OCI-LY7 (cell line): ENCODE results near the gene EIF3M. TPM values are rescaled to one million over a fixed set of nuclear protein-coding genes. Genes with fewer than 3 reads are reported as not detected.

Source experiments
- BruUV-seq: library from RNA; stranded (reverse); fragments of 400-500 nt; replicated peaks from 2 replicates; lab custom pipeline; 2021; lab: Mats Ljungman, UMichigan
- CTCF ChIA-PET: fragments of 300-600 bp; sonication (Branson Sonifier 250); formaldehyde crosslinking; loops from one replicate; lab custom pipeline; 2022; ENCODE audit warnings: antibody characterized with exemption; ENCODE audit not compliant: unreplicated experiment; lab: Charles Lee
- POLR2A ChIA-PET: fragments of 300-600 bp; sonication (Branson Sonifier 250); formaldehyde crosslinking; loops from one replicate; lab custom pipeline; 2022; ENCODE audit warnings: antibody characterized with exemption; lab: Charles Lee
- DNase-seq: peaks from one replicate; pipeline ENCODE4 v3.0.0-alpha.2; 2015; ENCODE audit warnings: low spot score
- H2AFZ ChIP-seq: fragments of 200-600 bp; sonication (generic), shearing (Covaris generic); 2 replicates; pipeline ENCODE4 v1.6.1; 2014; ENCODE audit warnings: mild to moderate bottlenecking, antibody characterized with exemption, low read length, moderate library complexity
- H3K27ac ChIP-seq: fragments of 200-600 bp; sonication (generic); 2 replicates; pipeline ENCODE4 v1.5.1; 2014; ENCODE audit warnings: mixed run types, low read depth, mild to moderate bottlenecking, moderate library complexity, low read length, inconsistent platforms; ENCODE audit not compliant: poor library complexity, severe bottlenecking
- H3K36me3 ChIP-seq: fragments of 200-600 bp; sonication (generic); 2 replicates; pipeline ENCODE4 v1.6.1; 2014; ENCODE audit warnings: mild to moderate bottlenecking, antibody characterized with exemption, low read length, moderate library complexity, mixed read lengths; ENCODE audit not compliant: insufficient read depth
- H3K4me1 ChIP-seq: fragments of 200-600 bp; sonication (generic); 2 replicates; pipeline ENCODE4 v1.5.1; 2014; ENCODE audit warnings: mild to moderate bottlenecking, low read length; ENCODE audit not compliant: insufficient read depth, poor library complexity, severe bottlenecking
- H3K4me2 ChIP-seq: fragments of 200-600 bp; sonication (generic); 2 replicates; pipeline ENCODE4 v1.6.1; 2014; ENCODE audit warnings: mild to moderate bottlenecking, low read length
- H3K4me3 ChIP-seq: fragments of 200-600 bp; sonication (generic); 2 replicates; pipeline ENCODE4 v1.5.1; 2014; ENCODE audit warnings: mild to moderate bottlenecking, low read depth, low read length; ENCODE audit not compliant: poor library complexity, severe bottlenecking
- H3K79me2 ChIP-seq: fragments of 200-600 bp; sonication (generic); 2 replicates; pipeline ENCODE4 v1.6.1; 2016; ENCODE audit warnings: low read depth, mild to moderate bottlenecking, low read length, moderate library complexity, mixed read lengths; ENCODE audit not compliant: insufficient read depth
- H3K9me2 ChIP-seq: fragments of 200-600 bp; sonication (generic); 2 replicates; pipeline ENCODE4 v1.6.1; 2016; ENCODE audit warnings: mild to moderate bottlenecking, low read length, mixed read lengths; ENCODE audit not compliant: insufficient read depth
- H3K9me3 ChIP-seq: fragments of 200-600 bp; sonication (generic); 2 replicates; pipeline ENCODE4 v1.6.1; 2014; ENCODE audit warnings: mild to moderate bottlenecking, mixed run types, low read length, mixed read lengths
- H4K20me1 ChIP-seq: fragments of 200-600 bp; sonication (generic); 2 replicates; pipeline ENCODE4 v1.6.1; 2014; ENCODE audit warnings: mild to moderate bottlenecking, antibody characterized with exemption, low read length, moderate library complexity, mixed read lengths; ENCODE audit not compliant: insufficient read depth
- EZH2phosphoT487 ChIP-seq: fragments of 200-600 bp; sonication (generic); IDR thresholded peaks from 2 replicates; pipeline ENCODE4 v1.6.1; 2018; ENCODE audit warnings: low read depth, borderline replicate concordance, mild to moderate bottlenecking, mixed run types, antibody characterized with exemption, low read length, moderate library complexity, mixed read lengths
- intact Hi-C: fragments of 100-400 bp; cut with micrococcal nuclease; formaldehyde crosslinking; loops from one replicate; pipeline ENCODE4 v1.10.0; 2022; ENCODE audit not compliant: unreplicated experiment
- total RNA-seq, 2 experiments: library from RNA; depleted of rRNA in 1 of 2; stranded (reverse); fragments of >200 nt in 1 of 2; shearing (Covaris generic) in 1 of 2; gene quantifications; 2 replicates each; pipeline ENCODE4 v1.2.3, GENCODE V29; 2014 to 2022
- TF ChIP-seq, protein P1 (sequence below): fragments of 200-600 bp; sonication (generic); conservative IDR thresholded peaks from 2 replicates; pipeline ENCODE4 v1.5.1; 2014; ENCODE audit warnings: mild to moderate bottlenecking, antibody characterized with exemption, low read length, moderate library complexity, mixed read lengths

Gene EIF3M
- total RNA-seq, 2 experiments from 2014 or later: 329 to 377 TPM

DNA sequence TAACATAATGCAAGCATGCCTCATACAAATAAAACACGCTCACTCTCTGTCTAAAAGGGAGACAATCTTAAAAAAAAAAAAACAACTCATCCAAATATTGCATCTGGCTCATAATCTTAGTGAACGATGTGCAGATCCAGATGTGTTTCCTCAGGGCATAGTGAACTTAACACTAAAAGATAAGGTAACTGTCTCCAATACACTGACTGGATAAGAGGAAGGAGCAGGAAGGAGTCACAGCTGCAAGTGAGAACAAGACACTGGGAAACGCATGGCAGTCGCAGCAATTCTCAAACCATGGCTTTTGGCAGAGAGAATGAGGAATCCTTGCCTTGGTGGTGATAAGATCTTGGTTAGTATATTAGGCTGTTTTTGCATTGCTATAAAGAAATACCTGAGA, 9.2 kb upstream of the EIF3M start:
- H3K36me3 ChIP-seq: no peaks in the 10 kb centered on the region
- no TSS peak for BruUV-seq
- H2AFZ ChIP-seq: no peak overlapping the region

DNA sequence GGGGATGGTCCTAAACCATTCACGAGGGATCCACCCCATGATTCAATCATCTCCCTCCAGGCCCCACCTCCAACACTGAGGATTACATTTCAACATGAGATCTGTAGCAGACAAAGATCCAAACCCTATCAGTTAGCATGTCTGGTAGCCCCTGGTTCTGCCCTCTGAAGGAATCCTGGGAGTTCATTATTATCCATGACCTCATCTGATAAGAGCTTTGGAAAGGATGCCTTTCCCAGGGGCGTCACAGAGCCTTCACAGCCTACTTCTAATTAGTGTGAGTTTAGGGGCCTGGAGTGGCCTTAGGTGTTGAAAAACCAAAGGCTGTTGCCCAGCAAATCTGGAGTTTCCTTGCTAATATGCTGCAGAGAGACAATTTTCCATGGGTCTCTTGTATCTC, 8.6 kb upstream of the EIF3M start:
- no peak for TF ChIP-seq EZH2phosphoT487
- TF ChIP-seq, protein P1, sequence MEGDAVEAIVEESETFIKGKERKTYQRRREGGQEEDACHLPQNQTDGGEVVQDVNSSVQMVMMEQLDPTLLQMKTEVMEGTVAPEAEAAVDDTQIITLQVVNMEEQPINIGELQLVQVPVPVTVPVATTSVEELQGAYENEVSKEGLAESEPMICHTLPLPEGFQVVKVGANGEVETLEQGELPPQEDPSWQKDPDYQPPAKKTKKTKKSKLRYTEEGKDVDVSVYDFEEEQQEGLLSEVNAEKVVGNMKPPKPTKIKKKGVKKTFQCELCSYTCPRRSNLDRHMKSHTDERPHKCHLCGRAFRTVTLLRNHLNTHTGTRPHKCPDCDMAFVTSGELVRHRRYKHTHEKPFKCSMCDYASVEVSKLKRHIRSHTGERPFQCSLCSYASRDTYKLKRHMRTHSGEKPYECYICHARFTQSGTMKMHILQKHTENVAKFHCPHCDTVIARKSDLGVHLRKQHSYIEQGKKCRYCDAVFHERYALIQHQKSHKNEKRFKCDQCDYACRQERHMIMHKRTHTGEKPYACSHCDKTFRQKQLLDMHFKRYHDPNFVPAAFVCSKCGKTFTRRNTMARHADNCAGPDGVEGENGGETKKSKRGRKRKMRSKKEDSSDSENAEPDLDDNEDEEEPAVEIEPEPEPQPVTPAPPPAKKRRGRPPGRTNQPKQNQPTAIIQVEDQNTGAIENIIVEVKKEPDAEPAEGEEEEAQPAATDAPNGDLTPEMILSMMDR: no peak
- CTCF ChIA-PET: no interaction called here
- intact Hi-C loops: no loop called here

More for the DNA sequence above, 9.2 kb upstream of the EIF3M start:
- Histone ChIP-seq H3K27ac (no peak overlapping the region), H3K4me2 (no peak overlapping the region), H3K9me2 (no peaks in the 10 kb centered on the region), H3K4me1 (no peaks in the 10 kb centered on the region), H3K9me3 (no peaks in the 10 kb centered on the region), H4K20me1 (no peaks in the 10 kb centered on the region), H3K4me3 (no peak overlapping the region), H3K79me2 (no peaks in the 10 kb centered on the region)
- CTCF ChIA-PET: no interaction called here
- intact Hi-C loops: no loop called here
- DNase-seq: no peak
- TF ChIP-seq, protein P1: no peak
- TF ChIP-seq EZH2phosphoT487: no peak
- POLR2A ChIA-PET: no interaction called here

DNA sequence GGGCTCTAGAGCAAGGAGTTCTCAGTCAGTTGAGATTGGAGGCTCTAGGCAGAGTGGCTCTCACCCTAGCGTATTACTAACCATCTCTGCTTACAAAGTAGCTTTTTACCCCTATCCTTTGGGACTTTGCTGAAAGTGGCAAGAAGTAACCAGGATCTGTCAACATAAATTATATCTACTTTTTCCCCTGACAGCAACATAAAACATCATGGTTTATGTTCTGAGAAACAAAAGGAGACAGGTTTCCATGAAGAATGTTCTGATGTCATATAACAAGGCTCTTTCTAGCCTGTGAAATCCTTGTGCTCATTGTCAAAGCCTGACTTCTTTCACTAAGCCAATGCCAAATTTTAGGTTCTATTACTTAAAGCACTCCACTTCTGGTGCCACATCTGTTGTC, 7.2 kb upstream of the EIF3M start:
- Histone ChIP-seq H3K79me2 (no peaks in the 10 kb centered on the region), H3K4me1 (no peaks in the 10 kb centered on the region), H3K27ac (no peak overlapping the region), H3K4me3 (no peak overlapping the region), H2AFZ (no peak overlapping the region), H3K9me3 (no peaks in the 10 kb centered on the region), H3K9me2 (no peaks in the 10 kb centered on the region), H4K20me1 (no peaks in the 10 kb centered on the region), H3K4me2 (no peak overlapping the region), H3K36me3 (no peaks in the 10 kb centered on the region)
- no peak for TF ChIP-seq EZH2phosphoT487
- TF ChIP-seq, protein P1: no peak
- ChIA-PET POLR2A (no interaction called here), CTCF (no interaction called here)
- BruUV-seq: no TSS peak
- no peak for DNase-seq
- intact Hi-C loops: no loop called here

More for the DNA sequence above, 8.6 kb upstream of the EIF3M start:
- no peak overlapping the region for H3K27ac ChIP-seq
- H3K79me2 ChIP-seq: no peaks in the 10 kb centered on the region
- no peaks in the 10 kb centered on the region for H3K9me2 ChIP-seq
- no peak overlapping the region for H2AFZ ChIP-seq
- no peak for DNase-seq
- no TSS peak for BruUV-seq
- H4K20me1 ChIP-seq: no peaks in the 10 kb centered on the region
- H3K4me3 ChIP-seq: no peak overlapping the region
- no peaks in the 10 kb centered on the region for H3K36me3 ChIP-seq
- POLR2A ChIA-PET: no interaction called here
- no peaks in the 10 kb centered on the region for H3K4me1 ChIP-seq
- no peak overlapping the region for H3K4me2 ChIP-seq
- H3K9me3 ChIP-seq: no peaks in the 10 kb centered on the region
